ENCODE data around the gene APOB. TPM values are rescaled to one million over a fixed set of nuclear protein-coding genes. Genes with fewer than 3 reads are reported as not detected.

Gene APOB
- total RNA-seq, 4 donors from 2014 or later: 14.0 to 2,659 (median 1,284) TPM

DNA sequence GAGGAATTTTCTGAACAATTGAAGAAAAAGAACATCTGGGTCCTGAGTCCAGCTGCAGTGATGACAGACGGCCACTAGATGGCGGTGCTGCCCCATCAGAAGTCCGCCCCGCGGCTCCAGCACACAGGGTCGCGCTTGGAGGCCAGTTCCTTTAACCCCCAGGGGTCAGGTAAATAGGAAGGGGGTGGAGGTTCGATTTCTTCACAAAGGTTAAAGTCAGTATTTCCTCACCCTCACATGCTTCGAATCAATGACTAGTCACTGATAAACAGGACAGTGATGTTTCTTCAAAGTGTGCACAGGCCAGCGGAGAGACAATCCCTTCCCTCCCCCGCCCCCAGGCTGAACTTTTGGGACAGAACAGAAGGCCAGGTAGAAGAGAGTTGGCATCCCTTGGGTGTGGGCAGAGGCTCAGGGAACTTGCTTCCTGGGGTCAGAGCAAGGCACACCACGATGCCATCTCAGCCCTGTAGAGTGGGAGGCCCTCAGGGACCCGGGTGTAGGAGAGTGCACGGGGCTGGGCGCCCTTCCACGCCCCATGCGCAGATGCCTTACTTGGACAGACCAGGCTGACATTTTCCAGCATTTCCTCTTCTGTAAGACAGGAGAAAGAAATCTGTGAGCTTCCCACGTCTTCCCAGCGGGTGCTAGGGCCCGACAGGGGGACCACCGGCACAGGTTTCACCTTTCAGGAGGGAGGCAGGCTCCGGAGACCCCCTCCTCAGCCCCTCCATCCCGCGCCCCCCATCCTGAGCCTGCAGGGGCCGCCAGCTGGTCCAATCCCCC is 722 bp downstream of the APOB start:
- Histone ChIP-seq H3K9me3 (no peaks in the 10 kb centered on the region), H3K4me3 (peak overlapping the region in 3 of 4 donors; percentile 32 to 73 (median 56)), H3K36me3 (peaks cover 0 to 12% (median 0%) of the 10 kb centered on the region in 3 donors), H3K4me1 (peaks cover 0 to 7% (median 0%) of the 10 kb centered on the region in 4 donors), H3K27me3 (no peaks in the 10 kb centered on the region), H3K27ac (peak overlapping the region in 3 of 4 donors; percentile 53 to 83 (median 58))
- peak; percentile 48 to 80 (median 80) for DNase-seq
- TF ChIP-seq POLR2A (IDR thresholded peaks at IDR 0.05): peak in 1 of 2 donors; percentile 19
- TF ChIP-seq, protein P1, sequence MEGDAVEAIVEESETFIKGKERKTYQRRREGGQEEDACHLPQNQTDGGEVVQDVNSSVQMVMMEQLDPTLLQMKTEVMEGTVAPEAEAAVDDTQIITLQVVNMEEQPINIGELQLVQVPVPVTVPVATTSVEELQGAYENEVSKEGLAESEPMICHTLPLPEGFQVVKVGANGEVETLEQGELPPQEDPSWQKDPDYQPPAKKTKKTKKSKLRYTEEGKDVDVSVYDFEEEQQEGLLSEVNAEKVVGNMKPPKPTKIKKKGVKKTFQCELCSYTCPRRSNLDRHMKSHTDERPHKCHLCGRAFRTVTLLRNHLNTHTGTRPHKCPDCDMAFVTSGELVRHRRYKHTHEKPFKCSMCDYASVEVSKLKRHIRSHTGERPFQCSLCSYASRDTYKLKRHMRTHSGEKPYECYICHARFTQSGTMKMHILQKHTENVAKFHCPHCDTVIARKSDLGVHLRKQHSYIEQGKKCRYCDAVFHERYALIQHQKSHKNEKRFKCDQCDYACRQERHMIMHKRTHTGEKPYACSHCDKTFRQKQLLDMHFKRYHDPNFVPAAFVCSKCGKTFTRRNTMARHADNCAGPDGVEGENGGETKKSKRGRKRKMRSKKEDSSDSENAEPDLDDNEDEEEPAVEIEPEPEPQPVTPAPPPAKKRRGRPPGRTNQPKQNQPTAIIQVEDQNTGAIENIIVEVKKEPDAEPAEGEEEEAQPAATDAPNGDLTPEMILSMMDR (IDR thresholded peaks at IDR 0.05): peak; percentile 79 to 99 (median 96)

DNA sequence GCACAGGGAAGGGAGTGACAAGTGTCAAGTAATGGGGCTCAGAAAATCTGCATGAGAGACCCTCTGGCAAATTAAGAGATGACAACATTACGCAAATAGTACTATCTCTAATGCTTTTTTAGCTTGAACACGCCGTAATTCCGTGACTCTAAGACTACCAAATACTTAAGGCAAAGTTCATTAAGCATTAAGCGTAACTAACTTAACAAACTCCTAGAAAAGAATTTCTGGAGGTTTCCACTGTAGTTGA is 1.2 kb downstream of the APOB start:
- Histone ChIP-seq H3K27me3 (no peaks in the 10 kb centered on the region), H3K27ac (no peak overlapping the region)

DNA sequence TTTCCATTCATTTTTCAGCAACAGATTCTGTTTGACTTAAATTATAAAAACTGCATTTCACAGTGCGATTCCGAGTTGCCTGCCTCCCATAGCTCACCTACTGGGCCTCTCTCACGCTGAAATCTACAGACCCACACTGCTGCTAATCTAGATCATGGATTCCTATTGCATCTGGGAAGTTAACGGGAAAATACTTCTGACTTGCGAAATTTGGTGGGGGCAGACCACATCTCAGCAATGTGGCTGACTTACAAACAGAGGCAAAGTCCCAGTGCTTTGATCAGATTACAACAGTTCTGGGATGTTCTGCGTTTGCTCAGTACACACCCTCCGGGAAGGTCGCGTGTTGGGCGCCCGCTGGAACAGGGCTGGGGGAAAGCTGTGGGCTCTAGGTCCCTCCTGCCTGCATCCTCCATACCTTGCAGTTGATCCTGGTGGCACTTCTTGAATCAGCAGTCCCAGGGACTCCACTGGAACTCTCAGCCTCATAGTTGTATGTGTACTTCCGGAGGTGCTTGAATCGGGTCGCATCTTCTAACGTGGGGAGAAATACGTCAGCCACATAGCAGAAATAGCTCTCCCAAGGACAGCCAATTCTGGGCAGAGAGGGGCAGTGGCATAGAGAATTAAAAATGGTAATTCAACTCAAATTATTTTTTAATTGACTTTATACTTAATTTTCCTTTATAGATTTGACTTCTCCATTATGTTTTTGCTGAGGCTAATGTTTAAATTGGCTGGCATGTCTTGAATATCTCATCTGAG is 1.7 kb downstream of the APOB start:
- Histone ChIP-seq H3K4me1 (peaks cover 0 to 7% (median 0%) of the 10 kb centered on the region in 4 donors), H3K4me3 (peak overlapping the region in 2 of 4 donors; percentile 56 to 73)
- TF ChIP-seq POLR2A (IDR thresholded peaks at IDR 0.05): no peak
- TF ChIP-seq, protein P1 (IDR thresholded peaks at IDR 0.05): no peak

More for the DNA sequence above, 1.2 kb downstream of the APOB start:
- Histone ChIP-seq H3K4me1 (peaks cover 0 to 7% (median 0%) of the 10 kb centered on the region in 4 donors), H3K4me3 (peak overlapping the region in 3 of 4 donors; percentile 32 to 73 (median 56)), H3K36me3 (peaks cover 0 to 15% (median 0%) of the 10 kb centered on the region in 3 donors), H3K9me3 (no peaks in the 10 kb centered on the region)
- no peak for DNase-seq
- TF ChIP-seq, protein P1 (IDR thresholded peaks at IDR 0.05): no peak
- TF ChIP-seq POLR2A (IDR thresholded peaks at IDR 0.05): no peak

DNA sequence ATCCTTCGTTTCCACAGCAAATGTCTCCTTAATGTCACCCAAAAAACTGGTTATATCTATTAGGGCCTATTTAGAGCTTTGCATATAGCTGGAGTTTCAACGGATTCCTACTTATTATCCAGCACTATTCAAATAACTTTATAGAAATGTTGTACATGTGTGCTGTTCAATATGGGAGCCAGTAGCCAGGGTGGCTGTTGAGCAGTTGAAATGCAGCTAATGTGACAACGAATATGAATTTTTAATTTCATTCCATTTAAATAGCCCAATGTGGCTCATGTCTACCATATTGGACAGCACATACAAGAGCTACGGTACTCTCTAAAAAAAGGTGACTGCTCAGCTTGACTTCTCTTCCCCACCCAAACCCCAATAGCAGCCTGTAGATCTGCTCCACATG is 2.4 kb downstream of the APOB start:
- H3K4me1 ChIP-seq: peaks cover 0 to 7% (median 0%) of the 10 kb centered on the region in 4 donors
- H3K36me3 ChIP-seq: peaks cover 0 to 20% (median 0%) of the 10 kb centered on the region in 3 donors
- no peaks in the 10 kb centered on the region for H3K9me3 ChIP-seq
- no peak overlapping the region for H3K27ac ChIP-seq
- no peaks in the 10 kb centered on the region for H3K27me3 ChIP-seq
- DNase-seq: no peak
- TF ChIP-seq, protein P1 (IDR thresholded peaks at IDR 0.05): no peak
- TF ChIP-seq POLR2A (IDR thresholded peaks at IDR 0.05): no peak
- H3K4me3 ChIP-seq: peak overlapping the region in 2 of 4 donors; percentile 56 to 73

More for the DNA sequence above, 1.7 kb downstream of the APOB start:
- Histone ChIP-seq H3K9me3 (no peaks in the 10 kb centered on the region), H3K27me3 (no peaks in the 10 kb centered on the region), H3K27ac (no peak overlapping the region), H3K36me3 (peaks cover 0 to 20% (median 0%) of the 10 kb centered on the region in 3 donors)
- no peak for DNase-seq

DNA sequence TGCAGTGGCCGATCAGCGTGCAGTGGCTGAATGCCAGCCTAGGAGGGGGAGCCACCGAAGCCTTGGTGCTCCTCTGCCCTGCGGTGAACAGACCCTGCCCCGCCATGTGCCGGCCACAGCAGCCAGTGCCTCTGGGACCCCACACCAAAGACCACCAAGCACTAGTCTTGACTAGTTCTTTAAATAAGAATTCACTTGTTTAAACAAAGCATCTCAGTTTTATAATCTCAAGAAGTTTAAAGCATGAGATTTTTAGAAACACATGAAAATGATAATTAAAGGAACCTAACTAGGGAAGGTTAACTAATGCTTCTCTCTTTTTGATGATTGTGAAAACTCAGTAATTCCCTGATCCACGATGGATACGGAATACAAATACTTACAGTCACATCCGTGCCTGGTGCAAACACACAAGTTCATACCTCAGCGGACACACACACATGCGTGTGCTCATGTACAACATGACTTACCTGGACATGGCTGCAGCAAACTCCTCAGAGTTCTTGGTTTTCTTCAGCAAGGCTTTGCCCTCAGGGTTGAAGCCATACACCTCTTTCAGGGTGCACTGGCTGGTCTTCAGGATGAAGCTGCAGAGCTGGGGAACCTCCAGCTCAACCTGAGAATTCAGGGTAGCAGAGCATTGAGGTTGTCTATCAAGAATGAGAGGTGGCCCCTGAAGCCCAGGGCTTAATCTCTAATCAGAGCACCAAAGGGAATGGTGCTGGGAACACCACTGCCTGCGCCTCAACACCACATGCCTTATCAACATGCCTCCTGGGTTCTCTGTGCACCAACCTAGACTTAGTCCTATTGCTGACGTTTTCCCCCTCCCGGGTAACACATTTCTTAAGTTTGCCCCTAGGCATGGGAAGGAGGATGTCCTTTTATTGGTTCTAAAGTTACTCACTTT is 3.1 kb downstream of the APOB start:
- TF ChIP-seq, protein P1 (IDR thresholded peaks at IDR 0.05): no peak
- no peak for TF ChIP-seq POLR2A (IDR thresholded peaks at IDR 0.05)
- H3K4me3 ChIP-seq: peak overlapping the region in 2 of 4 donors; percentile 56 to 73
- H3K27ac ChIP-seq: no peak overlapping the region

More for the DNA sequence above, 3.1 kb downstream of the APOB start:
- Histone ChIP-seq H3K9me3 (no peaks in the 10 kb centered on the region), H3K27me3 (no peaks in the 10 kb centered on the region), H3K36me3 (peaks cover 0 to 27% (median 0%) of the 10 kb centered on the region in 3 donors), H3K4me1 (peaks cover 0 to 7% (median 0%) of the 10 kb centered on the region in 4 donors)
- DNase-seq: no peak

Data from Peyer's patch (tissue), 4 donors.